GM18909 (cell line): ENCODE results near the gene OR5K3.

ENCODE experiments used
- ATAC-seq: cut with Tn5 transposase; IDR thresholded peaks from one replicate; pipeline ENCODE4 v1.9.1; 2021; ENCODE audit warnings: mild to moderate bottlenecking; ENCODE audit not compliant: unreplicated experiment, poor library complexity

Gene OR5K3

DNA sequence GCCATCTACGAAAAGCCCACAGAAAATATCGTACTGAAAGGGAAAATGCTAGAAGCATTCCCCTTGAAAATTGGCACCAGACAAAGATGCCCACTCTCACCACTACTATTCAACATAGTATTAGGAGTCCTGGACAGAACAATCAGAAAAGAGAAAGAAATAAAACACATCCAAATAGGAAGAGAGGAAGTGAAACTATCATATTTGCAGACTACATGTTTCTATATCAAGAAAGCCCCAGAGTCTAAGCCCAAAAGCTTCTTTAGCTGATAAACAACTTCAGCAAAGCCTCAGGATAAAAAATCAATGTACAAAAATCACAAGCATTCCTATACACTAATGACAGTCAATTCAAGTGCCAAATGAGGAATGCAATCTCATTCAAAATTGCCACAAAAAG, 15.6 kb downstream of the OR5K3 start:
- no peak for ATAC-seq

DNA sequence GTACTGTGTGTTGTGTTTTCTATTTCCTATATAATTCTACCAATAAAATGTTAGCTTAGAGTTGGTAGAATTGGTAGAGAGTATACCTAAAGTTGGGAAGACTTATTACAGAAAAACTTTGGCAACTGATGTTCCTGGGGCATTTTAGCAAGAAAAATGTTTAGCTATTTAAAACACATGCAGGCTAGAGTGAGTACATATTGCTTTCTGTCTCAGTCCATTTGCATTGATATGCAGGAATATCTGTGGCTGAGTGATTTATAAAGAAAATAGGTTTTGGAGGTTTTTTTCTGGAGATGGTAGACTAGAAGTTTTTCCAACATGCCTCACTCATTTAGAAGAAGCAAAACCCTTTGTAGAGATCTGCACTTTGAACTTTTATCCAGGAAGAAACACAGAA, 42.1 kb downstream of the OR5K3 start:
- ATAC-seq, result no peak

DNA sequence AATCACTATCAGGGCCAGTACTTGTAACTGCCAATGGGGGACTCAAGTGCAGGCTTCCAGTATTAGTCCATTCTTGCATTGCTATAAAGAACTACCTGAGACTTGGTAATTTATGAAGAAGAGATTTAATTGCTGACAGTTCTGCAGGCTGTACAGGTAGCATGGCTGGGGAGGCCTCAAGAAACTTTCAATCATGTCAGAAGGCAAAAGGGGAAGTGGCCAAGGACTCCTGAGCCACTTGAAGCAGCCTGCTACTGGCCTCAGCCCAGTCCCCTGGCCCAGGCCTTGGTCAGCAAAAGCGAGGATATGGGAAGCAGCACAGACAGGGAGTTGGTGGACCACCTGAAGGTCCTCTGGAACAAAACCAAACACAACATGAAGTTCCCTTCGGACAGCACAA, 43.3 kb downstream of the OR5K3 start:
- no peak for ATAC-seq

DNA sequence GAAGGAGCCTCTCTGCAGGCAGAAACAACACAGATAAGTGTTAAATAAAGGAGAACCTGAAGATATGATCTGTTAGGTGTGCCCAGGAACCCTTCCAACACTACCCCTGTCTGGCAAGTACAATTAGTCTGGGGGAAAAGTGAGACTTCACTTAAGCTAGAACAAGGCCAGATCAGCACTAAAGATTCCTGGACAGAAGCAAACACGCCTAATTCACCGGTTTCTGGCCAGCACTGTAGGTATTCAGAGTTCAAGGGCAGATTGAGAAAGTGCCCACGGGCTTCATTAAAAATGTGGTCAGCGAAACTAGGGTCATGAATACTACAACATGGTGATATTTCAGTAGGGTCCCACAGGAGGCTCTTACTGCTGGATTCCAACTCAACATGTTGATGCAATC, 43.9 kb downstream of the OR5K3 start:
- ATAC-seq, result no peak

DNA sequence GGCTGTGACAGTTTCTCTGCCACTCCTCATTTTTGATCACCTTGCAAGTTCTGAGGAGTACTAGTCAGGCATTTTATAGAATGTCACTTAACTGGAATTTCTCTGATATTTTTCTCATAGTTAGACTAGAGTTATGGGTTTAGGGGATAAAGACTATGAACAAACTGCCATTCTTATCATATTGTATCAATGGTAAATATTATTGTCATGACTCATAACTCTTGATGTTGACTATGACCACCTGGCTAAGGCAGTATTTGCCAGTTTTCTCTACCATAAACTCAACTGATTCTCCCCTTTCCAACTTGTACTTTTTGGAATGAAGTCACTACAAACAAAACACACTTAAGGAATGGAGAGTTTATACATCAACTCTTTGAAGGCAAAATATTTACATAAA, 49.8 kb downstream of the OR5K3 start:
- no peak for ATAC-seq
